Stimulated activated CD8-positive, alpha-beta memory T cell treated with anti-CD3 and anti-CD28 coated beads, Interleukin-15, amount 100 ng/mL, for 24 hours (primary cell): ENCODE measurements around the gene TSHZ3.

Experiments used
- DNase-seq: peaks from one replicate; pipeline ENCODE4 v3.0.0-alpha.2; 2020; ENCODE audit warnings: low read depth

TSHZ3 gene

GRCh38 chr19:31354799-31355664 is 5.8 kb upstream of the TSHZ3 start:
- DNase-seq: no peak

- DNase-seq: no peak
Measured at GRCh38 chr19:31354316-31354715, 5.1 kb upstream of the TSHZ3 start.

- DNase-seq: no peak
Measured at GRCh38 chr19:31353833-31354232, 4.6 kb upstream of the TSHZ3 start.

GRCh38 chr19:31352782-31353651 is 3.8 kb upstream of the TSHZ3 start:
- DNase-seq: no peak

GRCh38 chr19:31352296-31352781 is 3.1 kb upstream of the TSHZ3 start:
- DNase-seq: no peak

GRCh38 chr19:31351855-31352195 is 2.6 kb upstream of the TSHZ3 start:
- DNase-seq: no peak

- DNase-seq: no peak
Measured at GRCh38 chr19:31351056-31351854, 2.0 kb upstream of the TSHZ3 start.

- DNase-seq: no peak
Measured at GRCh38 chr19:31350693-31351055, 1.4 kb upstream of the TSHZ3 start.

- DNase-seq: no peak
Measured at GRCh38 chr19:31350033-31350692, 927 bp upstream of the TSHZ3 start.

- no peak for DNase-seq
Measured at GRCh38 chr19:31348481-31349159, 616 bp downstream of the TSHZ3 start.

- DNase-seq: no peak
Measured at GRCh38 chr19:31347828-31348392, 1.3 kb downstream of the TSHZ3 start.

GRCh38 chr19:31347354-31347753 is 1.9 kb downstream of the TSHZ3 start:
- DNase-seq: no peak

- DNase-seq: no peak
Measured at GRCh38 chr19:31346184-31347059, 2.8 kb downstream of the TSHZ3 start.

- no peak for DNase-seq
Measured at GRCh38 chr19:31344403-31344802, 4.8 kb downstream of the TSHZ3 start.

- no peak for DNase-seq
Measured at GRCh38 chr19:31342926-31343325, 6.3 kb downstream of the TSHZ3 start.

GRCh38 chr19:31340042-31341025 is 8.9 kb downstream of the TSHZ3 start:
- DNase-seq: no peak

- DNase-seq: no peak
Measured at GRCh38 chr19:31339411-31339810, 9.8 kb downstream of the TSHZ3 start.

GRCh38 chr19:31338069-31338776 is 11.0 kb downstream of the TSHZ3 start:
- no peak for DNase-seq
